Mammary epithelial cell (primary cell): ENCODE results near the gene ERN1.

Experiments used
- EZH2 ChIP-seq: IDR thresholded peaks from 2 replicates; pipeline ENCODE4 v1.6.1; 2012; ENCODE audit warnings: low read length, inconsistent platforms, borderline replicate concordance
- TF ChIP-seq, protein P1 (sequence below), 2 donors: IDR thresholded peaks in 1 of 2; conservative IDR thresholded peaks in 1 of 2; 2 replicates each; pipeline ENCODE4 v1.5.1; 2011 to 2012; ENCODE audit warnings: inconsistent platforms in 2 of 2, low read length in 2 of 2, mild to moderate bottlenecking in 2 of 2, control low read depth in 1 of 2, low read depth in 1 of 2; ENCODE audit not compliant: insufficient read depth in 1 of 2; ENCODE audit errors: extremely low read depth in 1 of 2

DNA sequence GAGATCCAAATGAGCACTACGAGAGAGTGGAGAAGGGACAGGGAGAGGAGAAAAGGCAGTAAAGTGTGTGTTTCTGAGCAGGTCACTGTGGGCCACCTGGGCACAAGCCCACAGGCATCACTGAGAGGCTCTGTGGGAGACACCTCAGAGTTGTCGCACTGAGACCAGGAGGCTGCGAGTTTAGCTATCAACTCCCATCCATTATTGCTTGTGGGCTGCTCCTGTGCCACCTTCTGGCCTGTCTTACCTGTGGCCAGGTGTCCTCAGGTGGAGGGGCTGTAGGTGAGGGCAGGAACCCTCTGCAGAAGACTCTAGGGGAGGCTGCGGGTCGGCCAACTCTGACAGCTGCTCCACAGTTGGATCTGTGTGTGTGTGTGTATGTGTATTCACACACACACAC lies 134.3 kb downstream of the ERN1 start:
- TF ChIP-seq, protein P1, sequence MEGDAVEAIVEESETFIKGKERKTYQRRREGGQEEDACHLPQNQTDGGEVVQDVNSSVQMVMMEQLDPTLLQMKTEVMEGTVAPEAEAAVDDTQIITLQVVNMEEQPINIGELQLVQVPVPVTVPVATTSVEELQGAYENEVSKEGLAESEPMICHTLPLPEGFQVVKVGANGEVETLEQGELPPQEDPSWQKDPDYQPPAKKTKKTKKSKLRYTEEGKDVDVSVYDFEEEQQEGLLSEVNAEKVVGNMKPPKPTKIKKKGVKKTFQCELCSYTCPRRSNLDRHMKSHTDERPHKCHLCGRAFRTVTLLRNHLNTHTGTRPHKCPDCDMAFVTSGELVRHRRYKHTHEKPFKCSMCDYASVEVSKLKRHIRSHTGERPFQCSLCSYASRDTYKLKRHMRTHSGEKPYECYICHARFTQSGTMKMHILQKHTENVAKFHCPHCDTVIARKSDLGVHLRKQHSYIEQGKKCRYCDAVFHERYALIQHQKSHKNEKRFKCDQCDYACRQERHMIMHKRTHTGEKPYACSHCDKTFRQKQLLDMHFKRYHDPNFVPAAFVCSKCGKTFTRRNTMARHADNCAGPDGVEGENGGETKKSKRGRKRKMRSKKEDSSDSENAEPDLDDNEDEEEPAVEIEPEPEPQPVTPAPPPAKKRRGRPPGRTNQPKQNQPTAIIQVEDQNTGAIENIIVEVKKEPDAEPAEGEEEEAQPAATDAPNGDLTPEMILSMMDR (conservative IDR thresholded peaks at IDR 0.05 in 1 of 2, IDR thresholded peaks at IDR 0.05 in 1 of 2; ENCODE audit: extremely low read depth in 1 of 2, insufficient read depth in 1 of 2, low read depth in 1 of 2, low read length in 2 of 2) = no peak
- no peak for TF ChIP-seq EZH2
